NCI-H510A treated with DMSO at 0.1 percent for 48 hours (cell line): ENCODE measurements around the gene TSC2.

Source experiments
- DNase-seq: peaks from one replicate; lab custom pipeline; 2025; lab: John Stamatoyannopoulos, UW

TSC2 gene

DNA sequence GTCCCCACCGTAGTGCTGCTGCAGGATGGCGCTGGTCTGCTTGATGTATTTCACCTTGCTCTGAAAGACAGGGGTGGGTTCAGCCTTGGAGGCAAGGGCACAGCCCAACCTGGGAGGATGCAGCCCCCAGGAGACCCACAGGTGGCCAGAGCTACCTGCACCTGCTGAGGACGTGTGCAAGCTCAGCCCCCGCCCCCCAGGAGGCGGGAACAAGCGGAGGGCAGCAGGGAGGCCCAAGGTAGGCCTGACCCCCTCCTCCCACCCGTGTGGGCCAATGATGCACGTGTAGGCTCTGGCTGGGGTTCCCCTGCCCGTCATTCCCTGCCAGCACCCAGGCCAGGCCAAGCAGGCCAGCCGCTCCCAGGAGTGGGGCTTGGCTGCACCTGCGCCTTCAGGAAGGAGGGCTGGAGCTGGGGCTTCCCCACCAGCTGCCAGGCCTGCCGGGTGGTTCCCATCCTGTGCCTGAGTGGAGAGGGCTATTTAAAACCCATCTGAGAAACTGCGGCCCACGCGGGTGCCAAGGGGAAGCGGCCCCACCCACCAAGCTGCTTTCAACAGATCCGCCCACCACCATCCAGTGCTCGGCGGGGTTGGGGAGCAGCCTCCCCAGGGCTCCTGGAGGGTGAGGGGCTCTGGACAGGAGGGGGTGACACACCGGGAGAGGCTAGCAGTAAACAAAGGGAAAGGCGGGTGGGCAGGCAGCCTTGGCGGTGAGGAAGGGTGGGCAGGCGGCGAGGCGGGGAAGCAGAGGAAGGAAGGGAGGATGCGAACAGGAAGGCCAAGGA is 3.9 kb upstream of the TSC2 start:
- peak; percentile 47 for DNase-seq

DNA sequence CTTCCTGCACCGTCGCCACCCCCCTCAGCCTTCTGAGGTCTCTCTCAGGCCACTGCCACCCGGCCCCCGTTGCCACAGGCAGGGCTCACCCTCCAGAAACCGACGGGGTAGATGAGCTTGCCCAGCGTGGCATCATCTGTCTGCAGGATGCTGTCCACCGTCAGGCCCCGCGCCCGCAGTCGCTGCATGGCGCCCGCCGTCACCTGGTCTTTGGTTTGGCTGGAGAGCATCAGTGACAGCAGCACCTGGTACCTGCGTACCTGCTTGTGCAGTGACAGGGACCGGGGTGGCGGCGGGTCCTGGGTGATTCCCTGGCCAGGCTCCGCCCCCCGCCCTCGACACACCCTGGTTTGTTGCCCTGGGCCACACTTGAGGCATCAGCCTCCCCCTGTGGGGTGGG is 3.2 kb upstream of the TSC2 start:
- peak; percentile 9 for DNase-seq

DNA sequence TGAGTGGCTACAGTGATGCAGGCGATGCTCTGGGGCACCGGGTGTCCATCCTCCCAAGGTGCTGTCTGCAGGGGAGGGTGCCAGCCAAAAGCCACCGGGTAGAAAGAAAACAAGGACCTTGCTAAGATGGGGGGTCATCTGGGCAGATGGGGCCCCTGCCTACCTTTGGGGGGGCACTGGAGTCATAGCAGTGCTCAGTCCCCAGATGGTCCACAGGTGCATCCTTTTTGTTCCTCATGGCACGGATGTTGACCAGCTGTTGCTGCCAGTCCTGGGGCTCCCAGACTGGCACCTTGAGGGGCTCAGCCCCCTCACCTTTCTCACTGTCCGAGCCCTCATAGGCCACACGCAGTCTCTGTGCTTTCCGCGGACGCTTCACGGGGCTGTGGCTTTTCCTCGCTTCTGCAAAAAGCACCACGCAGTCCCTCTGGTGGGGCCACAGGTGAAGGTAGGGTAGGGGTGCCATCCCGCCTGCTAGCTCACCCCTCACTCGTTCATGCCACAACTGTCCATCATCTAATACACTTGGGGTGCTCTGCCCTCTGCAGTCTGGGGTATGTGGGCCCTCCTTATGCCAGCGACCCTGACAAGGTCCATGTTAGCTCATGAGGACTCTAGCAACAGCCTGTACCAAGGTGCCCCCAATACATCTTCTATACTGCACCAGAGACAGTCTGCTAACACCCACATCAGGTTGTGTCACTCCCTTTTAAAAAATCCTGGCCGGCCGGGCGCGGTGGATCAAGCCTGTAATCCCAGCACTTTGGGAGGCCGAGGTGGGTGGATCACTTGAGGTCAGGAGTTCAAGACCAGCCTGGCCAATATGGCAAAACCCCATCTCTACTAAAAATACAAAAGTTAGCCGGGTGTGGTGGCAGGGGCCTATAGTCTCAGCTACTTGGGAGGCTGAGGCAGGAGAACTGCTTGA is 1.6 kb upstream of the TSC2 start:
- DNase-seq, result no peak

DNA sequence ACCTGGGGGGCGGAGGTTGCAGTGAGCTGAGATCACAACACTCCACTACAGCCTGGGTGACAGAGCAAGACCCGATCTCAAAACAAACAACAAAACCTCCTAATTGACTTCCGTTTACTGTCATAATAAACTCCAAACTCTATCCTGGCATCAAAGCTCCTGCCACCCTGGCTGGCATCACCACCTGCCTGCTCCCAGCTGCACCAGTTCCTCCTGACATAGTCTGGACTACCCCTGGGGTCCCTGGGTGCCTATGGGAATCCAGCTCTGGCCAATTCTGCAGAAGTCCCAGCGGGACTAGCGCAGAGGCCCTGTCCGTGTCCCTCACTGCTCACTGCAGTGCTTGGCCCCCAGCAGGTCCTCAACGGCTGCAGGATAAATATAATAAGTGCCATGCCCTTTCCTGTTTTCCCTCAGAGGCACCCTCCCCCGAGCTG is 874 bp upstream of the TSC2 start:
- peak; percentile 50 for DNase-seq

DNA sequence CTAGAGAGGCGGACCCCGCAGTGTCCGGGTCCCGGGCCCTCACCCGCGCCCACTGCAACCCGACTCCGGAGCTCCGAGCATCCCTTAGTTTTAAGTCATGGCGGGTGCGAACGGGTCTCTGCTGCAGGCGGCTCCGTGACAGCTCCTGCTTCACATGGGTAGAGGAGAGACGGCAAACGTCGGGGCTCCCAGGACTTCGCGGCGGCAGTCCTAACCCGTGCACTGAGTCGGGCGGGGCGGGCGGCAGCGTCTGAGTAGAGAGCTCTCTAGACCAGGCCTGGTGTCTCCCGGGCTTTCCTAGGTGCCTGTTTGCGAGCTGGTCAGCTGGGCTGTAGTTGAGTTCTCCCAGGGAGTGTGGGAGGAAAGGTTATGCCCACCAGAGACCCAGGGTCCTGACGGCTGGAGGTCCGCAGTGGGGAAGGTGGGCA is 345 bp downstream of the TSC2 start:
- no peak for DNase-seq

DNA sequence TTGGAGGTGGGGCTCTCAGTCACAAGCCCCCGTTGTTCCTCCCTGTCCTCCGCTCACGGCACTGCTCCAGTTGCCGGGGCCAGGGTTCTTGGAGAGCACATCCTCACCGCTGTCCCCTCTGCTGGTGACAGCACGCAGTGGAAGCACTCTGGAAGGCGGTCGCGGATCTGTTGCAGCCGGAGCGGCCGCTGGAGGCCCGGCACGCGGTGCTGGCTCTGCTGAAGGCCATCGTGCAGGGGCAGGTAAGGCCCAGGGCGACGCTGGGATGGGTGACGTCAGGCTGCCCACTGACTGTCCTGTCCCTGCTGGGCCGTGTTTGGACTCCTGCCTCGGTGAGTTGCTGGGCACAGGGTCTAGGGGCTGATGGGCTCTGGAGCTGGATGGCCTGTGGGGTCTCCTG is 5.4 kb downstream of the TSC2 start:
- no peak for DNase-seq

DNA sequence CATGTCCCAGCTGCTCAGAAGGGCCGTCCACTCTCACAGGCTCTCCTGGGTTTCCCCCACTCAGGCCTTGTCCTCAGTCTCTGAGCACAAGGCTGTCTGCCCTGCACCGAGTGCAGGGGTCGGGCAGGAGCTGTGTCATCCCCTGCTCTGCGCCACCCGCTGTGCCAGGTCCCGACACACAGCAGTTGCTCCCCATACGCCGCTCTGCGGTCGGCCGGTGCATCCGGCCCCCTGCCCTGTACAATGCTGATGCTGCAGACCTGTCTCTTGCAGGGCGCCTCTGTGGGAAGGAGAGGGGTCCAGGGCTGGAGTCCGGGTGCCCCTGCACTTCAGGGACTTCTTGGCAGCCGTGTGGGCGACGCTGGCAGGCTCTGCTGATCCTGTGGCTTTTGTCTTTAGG is 6.1 kb downstream of the TSC2 start:
- no peak for DNase-seq

DNA sequence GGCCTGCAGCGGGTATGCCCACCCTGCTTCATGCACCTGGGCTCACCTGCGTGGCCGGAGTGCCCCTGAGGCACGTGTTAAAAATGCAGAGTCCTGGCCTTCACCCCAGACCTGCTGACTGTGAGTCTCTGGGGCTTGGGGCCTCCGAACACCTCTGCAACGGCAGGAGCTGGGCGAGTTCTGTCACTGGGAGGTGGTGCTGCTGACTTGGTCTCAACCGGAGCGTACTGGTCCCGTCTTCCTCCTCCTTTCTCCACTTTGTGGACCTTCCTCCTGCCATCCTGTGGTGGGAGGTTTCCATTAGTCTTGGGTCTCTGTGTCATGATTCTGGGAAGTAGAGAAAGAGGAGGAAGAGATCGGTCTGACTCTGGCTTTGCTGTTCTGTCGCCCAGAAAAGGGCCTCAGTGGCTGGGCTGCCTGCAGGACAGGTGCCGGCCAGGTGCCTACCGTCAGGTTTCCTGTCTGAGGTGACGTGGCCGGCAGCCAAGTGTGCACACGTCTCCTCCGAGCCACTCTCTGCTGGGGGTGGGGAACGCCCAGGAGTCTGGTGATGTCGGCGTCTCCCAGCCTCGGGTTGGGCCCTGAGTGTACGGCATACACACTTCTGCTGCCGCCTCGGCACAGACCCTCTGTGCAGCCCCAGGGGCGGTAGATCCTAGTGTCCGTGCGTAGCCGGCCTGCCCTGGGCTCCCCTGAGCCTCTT is 6.9 kb downstream of the TSC2 start:
- DNase-seq, result peak; percentile 65

DNA sequence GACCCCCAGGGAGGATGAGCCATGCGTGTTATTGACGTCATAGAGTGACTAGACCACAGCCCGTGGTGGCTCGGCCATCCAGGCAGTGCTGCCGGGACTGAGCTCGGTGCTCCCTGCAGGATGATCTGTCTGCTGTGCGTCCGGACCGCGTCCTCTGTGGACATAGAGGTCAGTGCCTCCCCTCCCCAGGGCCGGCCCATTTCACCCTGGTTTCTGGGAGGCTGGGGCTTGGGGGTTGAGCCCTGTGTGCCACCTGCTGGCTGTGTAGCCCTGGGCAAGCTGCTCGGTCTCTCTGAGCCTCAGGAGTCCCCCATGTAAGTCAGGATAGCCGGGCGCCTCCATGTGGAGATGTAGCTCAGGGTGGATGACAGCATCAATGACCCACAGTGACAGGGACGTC is 8.3 kb downstream of the TSC2 start:
- no peak for DNase-seq

DNA sequence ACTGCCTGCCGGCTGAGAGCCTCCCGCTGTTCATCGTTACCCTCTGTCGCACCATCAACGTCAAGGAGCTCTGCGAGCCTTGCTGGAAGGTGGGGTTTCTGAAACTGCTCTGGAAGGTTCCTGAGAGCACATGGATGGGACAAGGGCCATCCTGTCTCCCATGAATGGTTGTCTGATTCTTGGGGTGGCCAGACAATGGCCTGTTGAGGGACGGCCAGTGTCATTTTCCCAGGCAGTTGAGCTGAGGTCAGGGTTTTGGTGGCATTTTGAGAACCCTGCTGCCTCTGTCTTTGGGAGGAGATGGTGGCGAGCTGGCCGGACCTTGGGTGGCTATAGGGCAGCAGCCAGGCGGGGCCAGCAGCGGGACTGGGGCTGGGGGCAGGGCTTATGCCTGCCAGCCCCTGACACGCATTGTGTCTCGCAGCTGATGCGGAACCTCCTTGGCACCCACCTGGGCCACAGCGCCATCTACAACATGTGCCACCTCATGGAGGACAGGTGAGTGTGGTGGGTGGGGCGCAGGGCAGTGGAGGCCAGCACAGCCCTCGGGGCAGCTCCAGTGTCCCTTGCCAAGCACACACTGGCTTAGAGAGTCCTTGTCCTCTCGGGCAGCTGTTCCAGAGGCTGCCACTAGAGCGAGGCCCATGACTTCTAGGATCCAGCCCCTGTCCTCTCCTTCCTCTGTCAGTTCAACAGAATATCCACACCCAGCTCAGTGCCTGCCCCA is 9.1 kb downstream of the TSC2 start:
- DNase-seq, result peak; percentile 47

DNA sequence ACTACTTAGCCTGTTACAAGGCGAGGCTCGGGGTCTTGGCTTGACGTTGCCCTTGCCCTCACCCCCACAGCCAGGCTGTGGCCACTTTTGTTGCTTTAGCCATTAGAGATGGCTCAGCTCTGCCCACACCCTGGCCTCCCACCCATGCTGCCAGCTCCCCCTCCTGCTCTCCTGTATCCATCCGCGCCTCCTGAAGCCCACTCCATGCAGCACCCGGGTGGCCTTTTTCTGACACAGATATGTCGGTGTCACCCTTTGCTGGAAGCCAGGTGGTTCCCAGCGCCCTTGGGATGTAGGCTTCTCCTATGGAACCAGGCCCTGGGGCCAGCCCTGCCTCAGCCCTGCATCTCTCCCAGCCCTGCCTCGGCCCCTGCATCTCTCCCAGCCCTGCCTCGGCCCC is 9.7 kb downstream of the TSC2 start:
- no peak for DNase-seq

DNA sequence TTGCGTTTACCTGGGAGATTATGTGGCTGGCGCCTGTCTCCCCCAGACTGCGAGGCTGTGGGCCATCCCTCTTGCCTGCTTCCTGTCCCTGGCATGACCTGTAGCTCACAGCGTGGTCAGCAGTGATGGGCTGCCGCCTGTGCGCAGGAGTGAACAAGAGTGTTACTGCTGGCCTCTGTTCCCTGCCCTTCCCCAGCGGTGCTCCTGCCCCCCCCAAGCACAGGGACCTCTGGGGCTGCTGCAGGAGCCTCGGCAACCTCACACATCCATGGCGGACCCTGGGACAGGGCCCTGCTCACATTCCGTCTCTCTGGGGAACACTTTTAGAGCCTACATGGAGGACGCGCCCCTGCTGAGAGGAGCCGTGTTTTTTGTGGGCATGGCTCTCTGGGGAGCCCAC is 10.6 kb downstream of the TSC2 start:
- no peak for DNase-seq

DNA sequence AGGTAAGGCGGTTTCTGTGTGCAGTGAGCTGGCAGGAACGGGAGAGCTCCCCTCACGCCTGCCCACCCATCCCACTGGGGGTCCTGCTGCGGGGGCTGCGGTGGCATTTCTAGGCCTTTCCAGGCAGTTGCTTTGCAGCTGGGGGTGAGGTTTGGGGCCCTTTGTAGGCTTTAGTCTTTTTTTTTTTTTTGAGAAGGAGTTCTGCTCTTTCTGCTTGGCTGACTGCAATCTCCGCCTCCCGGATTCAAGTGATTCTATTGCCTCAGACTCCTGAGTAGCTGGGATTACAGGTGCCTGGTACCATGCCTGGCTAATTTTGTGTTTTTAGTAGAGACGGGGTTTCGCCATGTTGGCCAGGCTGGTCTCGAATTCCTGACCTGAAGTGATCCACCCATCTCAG is 11.1 kb downstream of the TSC2 start:
- no peak for DNase-seq

DNA sequence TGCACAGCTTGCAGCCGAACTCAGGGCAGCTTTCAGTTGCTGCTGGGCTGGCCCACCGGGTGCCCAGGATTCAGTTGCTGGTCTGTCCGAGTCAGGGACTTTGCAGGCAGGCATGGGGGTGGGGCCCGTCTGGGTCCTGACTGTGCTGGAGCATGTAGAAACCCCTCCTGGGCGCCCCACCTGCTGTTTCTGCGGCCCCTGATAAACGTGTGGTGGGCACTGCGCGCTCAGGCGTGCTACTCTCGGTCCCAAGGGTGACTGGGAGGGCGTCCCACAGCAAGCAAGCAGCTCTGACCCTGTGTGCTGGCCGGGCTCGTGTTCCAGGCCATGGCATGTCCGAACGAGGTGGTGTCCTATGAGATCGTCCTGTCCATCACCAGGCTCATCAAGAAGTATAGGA is 12.6 kb downstream of the TSC2 start:
- no peak for DNase-seq

DNA sequence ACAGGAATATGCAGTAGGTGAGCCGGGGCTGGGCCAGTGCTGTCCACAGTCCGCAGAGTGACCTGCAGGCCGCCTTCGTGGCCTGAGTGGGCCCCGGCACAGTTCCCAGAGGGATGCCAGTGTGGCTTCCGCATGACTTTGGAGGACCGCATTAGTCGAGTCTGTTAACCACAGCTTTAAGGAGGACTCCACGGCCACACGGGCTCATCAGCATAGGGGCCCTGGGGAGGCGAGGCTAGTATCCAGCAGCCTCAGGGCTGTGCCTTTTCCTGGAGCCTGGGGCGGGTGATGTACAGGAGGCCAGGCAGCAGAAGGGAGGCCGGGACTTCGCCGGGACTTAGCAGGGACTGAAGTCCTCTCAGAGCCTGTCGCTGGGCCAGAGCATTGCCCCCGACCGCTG is 13.2 kb downstream of the TSC2 start:
- DNase-seq, result no peak

DNA sequence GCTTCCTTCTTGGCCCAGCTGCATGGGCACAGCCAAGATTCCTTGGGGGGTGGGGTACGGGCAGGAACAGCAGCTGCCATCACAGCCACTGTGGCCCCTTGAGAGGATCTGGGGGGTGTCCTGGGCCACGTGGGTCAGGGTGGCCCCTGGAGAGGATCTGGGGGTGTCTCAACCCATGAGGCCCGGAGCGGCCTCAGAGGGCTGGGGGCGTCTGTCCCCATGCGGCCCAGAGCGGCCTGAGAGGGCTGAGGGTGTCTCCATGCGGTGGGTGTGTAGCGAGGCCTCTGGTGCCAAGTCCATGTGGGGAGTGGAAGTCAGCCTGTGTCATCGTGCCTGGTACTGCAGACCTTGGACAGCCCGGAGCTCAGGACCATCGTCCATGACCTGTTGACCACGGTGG is 13.7 kb downstream of the TSC2 start:
- DNase-seq, result no peak

DNA sequence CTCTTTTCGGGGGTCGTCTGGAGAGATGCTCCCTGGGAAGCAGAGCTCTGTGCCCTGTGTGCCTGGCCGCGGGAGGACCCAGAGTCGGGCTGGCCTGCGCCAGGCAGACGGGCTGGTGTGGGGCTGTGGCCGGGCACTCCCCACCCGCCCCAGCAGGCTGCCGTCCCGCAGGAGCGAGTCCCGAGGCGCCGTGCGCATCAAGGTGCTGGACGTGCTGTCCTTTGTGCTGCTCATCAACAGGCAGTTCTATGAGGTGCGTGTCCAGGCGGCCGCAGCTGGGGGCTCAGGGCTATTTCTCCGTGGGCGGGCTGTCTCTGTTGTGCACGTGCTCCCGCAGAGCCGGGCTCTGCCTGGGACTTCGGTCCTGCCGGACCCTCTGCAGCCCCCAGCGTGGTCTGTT is 15.0 kb downstream of the TSC2 start:
- no peak for DNase-seq

DNA sequence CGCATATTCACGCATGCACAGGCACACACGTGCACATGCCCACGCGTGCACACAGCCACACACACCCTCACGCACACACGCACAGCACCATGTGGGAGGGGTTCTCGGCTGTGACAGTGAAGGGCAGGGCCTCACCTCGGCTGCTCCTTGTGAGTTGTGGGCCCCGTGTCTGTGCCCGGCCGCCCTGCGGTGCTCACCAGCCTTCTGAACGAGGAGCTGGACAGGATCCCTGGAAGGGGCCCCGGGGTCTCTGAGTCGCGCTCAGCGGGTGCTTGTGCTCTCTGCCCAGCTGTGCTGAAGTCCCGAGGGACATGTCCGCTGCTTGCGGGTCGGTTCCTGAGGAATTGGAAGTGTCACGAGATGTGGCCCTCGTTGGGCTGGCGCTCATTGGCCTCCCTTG is 16.1 kb downstream of the TSC2 start:
- no peak for DNase-seq

DNA sequence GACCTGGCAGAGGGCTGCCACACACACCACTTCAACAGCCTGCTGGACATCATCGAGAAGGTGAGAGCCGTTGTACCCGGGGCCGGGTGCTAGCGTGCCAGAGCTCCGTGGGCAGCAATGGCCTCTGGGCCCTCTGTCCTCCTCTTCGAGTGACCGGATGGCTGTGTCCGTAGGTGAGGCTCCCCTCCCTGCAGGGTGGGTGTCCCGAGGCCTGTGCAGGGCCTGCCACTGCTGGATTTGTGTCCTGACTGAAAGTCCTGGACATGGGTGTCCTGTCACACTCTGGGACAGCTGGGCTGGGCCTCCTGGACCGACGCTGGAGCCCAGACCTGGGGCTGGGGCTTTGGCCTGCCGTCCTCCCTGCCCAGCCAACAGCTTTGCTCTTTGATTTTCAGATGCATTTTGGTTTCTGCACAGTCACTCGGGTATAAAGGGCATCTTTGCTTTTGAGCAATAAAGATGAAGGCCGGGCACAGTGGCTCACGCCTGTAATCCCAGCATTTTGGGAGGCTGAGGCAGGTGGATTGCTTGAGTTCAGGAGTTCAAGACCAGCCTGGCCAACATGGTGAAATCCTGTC is 16.7 kb downstream of the TSC2 start:
- no peak for DNase-seq

DNA sequence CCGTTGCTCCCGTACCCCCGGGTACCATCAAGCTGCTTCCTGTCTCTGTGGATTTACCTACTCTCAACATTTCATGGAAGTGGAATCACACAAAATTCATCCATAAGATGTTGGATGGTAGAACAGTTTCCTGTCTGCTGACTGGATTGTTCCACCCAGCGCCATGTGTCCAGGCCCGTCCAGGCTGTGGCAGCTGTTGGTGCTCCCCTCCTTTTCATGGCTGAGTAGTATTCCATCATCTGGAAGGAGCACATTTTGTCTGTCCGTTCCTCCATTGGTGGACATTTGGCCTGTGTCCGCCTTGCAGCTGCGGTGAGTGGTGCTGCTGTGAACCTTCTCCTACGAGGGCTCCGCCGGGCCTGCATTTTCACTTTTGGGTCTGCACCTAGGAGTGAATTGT is 18.4 kb downstream of the TSC2 start:
- DNase-seq, result no peak

DNA sequence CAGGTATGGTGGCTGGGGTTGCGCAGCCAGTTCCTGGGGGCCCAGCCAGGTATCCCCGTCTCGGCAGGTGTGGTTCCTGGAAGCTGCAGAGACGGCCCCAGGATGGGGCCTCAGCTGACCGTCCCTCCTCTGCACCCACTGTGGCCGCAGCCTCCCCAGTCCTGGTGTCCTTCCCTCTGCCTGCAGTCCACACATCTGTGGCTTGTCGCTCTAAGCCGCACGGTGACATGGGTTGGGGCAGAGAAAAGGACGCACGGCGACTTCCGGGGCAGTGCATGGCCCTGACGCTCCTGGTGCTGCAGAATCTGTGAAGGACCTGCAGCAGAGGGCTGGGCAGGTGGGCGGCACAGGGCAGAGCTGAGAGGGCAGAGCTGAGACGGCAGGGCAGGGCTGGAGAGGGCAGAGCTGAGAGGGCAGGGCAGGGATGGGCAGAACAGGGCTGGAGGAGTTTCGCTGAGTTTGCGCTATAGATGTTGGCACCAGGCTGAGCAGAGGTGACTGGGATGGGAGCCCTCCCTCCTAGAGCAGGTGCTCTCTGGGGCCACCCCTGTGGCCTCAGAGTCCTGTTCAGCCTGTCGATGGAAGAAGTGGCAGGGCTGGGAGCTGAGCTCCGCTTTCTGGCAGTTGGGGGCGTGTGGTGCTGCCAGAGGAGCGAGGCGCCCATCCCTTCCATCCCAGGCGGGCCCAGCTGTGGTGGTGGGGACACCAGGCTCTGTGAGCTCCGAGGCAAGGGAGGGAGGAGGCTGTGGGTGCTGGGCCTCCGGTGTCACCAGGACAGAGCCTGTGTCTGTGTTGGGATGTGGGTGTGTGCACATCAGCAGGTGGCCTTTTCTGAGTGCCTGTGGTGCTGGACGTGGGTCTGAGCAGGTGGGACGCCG is 23.0 kb downstream of the TSC2 start:
- DNase-seq, result peak; percentile 4
